ENCODE data around the gene CARTPT. TPM values are rescaled to one million over a fixed set of nuclear protein-coding genes. Genes with fewer than 3 reads are reported as not detected.

The CARTPT gene
- total and polyA plus RNA-seq, 8 donors: not detected

DNA sequence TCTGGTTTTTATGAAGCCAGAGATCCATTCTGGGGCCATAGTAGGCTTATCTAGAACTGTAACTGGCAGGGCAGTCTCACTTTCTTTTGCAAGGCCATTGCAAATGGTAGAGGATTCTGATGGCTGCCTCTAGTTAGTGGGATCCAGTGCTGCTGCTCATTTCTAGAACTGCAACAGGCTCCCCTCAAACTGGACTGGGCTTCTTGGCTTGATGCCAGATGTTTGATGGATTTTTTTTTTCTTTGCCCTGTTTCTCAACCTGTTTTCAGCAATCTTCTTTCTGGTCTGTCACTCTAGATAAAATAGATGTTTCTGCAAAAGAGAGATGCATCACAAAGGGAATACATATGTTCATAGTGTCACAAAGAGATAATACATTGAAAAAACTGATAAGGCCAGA lies 11.9 kb downstream of the CARTPT start:
- H3K27me3 ChIP-seq: no peaks in the 10 kb centered on the region
- intact Hi-C loops (cut with DNase I): no loop called here
- no peaks in the 10 kb centered on the region for H3K4me1 ChIP-seq
- H3K9me3 ChIP-seq: no peaks in the 10 kb centered on the region
- DNase-seq: no peak
- no peak for ATAC-seq
- no peaks in the 10 kb centered on the region for H3K36me3 ChIP-seq
- no peak for TF ChIP-seq CTCF (IDR thresholded peaks at IDR 0.05)
- no peak overlapping the region for H3K27ac ChIP-seq
- no peak overlapping the region for H3K4me3 ChIP-seq

DNA sequence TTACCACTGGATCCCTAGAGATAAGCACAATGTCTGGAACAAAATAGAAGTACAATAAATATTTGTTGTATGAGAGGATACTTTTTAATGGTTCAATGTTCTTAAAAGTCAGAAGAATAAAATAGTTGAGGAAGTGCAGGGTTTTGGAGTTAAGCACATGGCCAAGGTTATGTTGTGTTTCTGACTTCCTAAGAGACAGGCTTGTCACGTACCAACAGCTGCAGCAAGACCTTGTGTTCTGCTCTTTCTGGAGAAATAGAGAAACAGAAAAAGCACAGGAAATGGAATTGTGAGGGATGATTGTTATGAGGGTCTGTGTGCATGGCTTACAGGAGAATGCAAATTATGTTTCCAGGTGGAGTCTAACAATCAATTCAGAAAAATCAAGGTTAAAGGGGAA lies 12.9 kb downstream of the CARTPT start:
- Histone ChIP-seq H3K4me3 (no peak overlapping the region), H3K4me1 (no peaks in the 10 kb centered on the region), H3K27me3 (no peaks in the 10 kb centered on the region), H3K36me3 (no peaks in the 10 kb centered on the region), H3K9me3 (no peaks in the 10 kb centered on the region), H3K27ac (no peak overlapping the region)
- DNase-seq (no peak), ATAC-seq (no peak)
- TF ChIP-seq CTCF (IDR thresholded peaks at IDR 0.05): no peak
- intact Hi-C loops (cut with DNase I): no loop called here

GRCh38 chr5:71734141-71734540 lies 15.1 kb downstream of the CARTPT start:
- Histone ChIP-seq H3K4me1 (no peaks in the 10 kb centered on the region), H3K4me3 (no peak overlapping the region), H3K27me3 (no peaks in the 10 kb centered on the region), H3K9me3 (no peaks in the 10 kb centered on the region), H3K27ac (no peak overlapping the region), H3K36me3 (peaks cover 0 to 3% of the 10 kb centered on the region in 2 donors)
- intact Hi-C loops (cut with DNase I): no loop called here
- ATAC-seq (no peak), DNase-seq (no peak)
- TF ChIP-seq CTCF (IDR thresholded peaks at IDR 0.05): no peak

DNA sequence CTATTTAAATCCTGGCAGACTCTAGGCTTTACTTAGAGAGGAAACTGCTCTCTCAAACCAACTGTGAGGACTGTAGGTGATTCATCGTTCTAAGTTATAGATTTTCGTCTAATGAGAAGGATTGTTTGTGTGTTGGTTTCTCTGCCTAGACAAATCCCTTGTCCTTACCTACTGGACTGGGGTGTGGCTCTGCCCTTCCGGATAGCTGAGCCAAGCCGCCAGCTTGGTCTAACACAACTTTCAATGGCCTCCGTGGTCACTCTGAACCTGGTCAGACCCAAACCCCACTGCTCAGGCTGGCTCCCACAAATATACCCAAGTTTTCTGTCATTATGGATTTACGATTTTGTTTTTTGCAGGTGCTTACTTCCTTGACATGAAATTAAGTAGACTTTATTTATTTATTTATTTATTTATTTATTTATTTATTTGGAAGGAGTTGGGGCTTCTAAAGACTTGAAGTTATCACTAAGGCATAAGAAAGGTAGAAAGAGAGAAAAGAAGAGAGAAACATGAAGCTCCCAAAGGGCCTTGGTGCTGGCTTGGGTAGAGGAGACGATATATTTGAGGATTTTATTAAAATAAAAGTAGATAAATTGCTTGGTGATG lies 19.0 kb downstream of the CARTPT start:
- peaks cover 0 to 3% of the 10 kb centered on the region in 2 donors for H3K36me3 ChIP-seq
- intact Hi-C loops (cut with DNase I): no loop called here
- no peak for DNase-seq
- TF ChIP-seq CTCF (IDR thresholded peaks at IDR 0.05): no peak
- no peak overlapping the region for H3K27ac ChIP-seq
- H3K4me3 ChIP-seq: no peak overlapping the region
- H3K27me3 ChIP-seq: no peaks in the 10 kb centered on the region
- no peaks in the 10 kb centered on the region for H3K9me3 ChIP-seq
- no peaks in the 10 kb centered on the region for H3K4me1 ChIP-seq
- ATAC-seq: no peak

- Histone ChIP-seq H3K9me3 (no peaks in the 10 kb centered on the region), H3K27me3 (no peaks in the 10 kb centered on the region), H3K27ac (no peak overlapping the region), H3K4me1 (no peaks in the 10 kb centered on the region), H3K36me3 (peaks cover 0 to 3% of the 10 kb centered on the region in 2 donors), H3K4me3 (no peak overlapping the region)
- DNase-seq: no peak
- intact Hi-C loops (cut with DNase I): no loop called here
- no peak for TF ChIP-seq CTCF (IDR thresholded peaks at IDR 0.05)
- ATAC-seq: no peak
Measured at GRCh38 chr5:71738662-71739361, 19.7 kb downstream of the CARTPT start.

All from left lung (tissue), 10 donors.